GM18507 (cell line): ENCODE results near the gene RABL6.
"Not testable (repeated sequence)": the region's sequence is repeated elsewhere in the genome, so short reads cannot be mapped to it uniquely, and the experiment has no call there.

Source experiments
- DNase-seq: peaks from one replicate; pipeline ENCODE4 v3.0.0; 2011; ENCODE audit warnings: low read depth; ENCODE audit not compliant: insufficient read length; ENCODE audit errors: extremely low spot score
- FAIRE-seq: peaks from 2 replicates; lab custom pipeline; 2011; peaks lifted over from hg19 to GRCh38; lab: Jason Lieb, UNC

Gene RABL6

DNA sequence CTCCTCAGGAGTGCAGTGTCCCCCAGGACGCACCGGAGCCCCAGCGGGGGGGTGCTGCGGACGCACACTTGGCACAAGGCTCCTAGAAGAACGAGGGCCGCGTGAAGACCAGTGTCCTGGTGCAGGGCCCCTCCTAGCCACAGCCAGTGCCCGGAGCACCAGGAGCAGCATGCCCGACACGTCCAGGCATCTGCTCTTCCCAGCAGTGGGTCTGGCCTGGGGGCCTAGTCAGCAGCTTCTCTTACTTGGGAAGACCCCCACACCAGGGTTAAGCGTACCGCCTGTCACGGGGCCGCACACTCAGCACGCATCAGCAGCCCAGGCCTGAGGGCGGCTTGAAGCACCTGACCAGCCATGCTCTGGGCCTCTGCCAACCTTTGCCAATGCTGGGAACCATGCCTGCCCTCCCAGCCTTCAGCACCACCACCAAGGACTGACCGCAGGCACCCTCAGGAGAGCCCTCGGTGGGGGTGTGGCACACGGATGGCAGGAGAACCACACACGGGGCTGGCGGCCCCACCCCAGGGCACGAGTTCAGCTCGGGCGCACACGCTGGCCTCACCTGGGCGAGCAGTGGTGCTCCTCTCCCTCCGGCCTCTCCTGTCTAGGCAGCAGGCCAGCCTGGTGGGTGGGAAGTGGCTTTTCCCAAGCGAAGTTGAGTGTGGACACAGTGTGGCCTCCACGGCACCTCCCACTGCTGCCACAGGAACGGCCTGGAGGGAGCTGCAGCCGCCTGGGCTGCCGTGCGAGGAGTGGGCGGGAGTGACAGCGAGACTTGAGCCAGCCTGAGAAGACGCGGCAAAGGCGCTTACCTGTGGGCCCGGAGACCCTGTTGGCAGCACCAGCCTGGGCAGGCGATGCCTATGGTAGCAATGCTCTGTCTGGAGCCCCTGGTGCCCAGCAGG is 22.5 kb downstream of the RABL6 start:
- FAIRE-seq (no peak), DNase-seq (no peak)

DNA sequence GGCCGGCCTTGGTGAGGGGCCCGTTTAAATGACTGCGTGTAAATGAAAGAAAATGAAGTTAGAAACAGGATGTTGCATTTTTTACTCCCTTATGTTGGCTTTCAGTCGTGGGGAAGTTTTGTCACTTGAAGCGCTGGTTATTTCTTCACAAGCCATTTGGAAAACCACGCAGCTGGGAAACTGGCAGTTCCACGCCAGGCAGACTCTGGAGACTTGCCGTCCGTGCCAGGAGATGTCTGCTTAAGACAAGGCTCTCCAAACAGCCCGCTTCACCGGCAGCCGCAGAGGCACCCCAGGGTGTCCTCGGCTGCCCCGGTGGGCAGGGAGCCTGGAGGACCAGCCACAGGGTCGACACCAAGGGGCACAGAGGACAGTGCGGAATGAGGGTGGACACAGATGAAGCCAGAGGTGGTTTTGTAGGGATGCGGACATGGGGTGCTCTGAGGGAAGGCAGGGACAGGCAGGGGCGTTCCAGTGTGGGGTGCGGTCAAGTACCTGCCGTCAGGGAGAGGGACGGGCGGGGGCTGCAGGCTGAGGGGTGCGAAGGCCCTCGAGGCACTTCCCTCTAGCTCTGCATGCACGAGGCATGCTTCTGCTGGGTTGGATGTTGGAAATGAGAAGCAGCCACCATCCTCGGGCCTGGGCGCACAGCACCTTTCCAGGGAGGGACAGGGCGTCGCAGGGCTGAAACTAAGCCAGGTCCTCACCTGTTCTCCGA is 23.4 kb downstream of the RABL6 start:
- FAIRE-seq, result no peak
- DNase-seq, result no peak

DNA sequence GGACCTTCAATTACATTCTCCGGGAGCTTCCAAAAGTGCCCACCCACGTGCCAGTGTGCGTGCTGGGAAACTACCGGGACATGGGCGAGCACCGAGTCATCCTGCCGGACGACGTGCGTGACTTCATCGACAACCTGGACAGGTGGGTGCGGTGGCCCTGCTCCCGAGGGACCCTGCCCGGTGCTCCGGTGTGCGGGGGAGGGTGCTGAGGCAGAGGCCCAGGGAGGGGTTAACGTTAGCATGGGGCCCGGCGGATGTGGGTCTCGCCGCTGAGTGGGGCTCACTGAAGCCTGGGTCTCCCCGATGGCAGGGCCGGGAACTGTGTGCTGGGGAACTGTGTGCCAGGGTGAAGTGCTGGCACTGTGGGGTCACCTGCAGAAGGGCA is 24.0 kb downstream of the RABL6 start:
- no peak for FAIRE-seq

DNA sequence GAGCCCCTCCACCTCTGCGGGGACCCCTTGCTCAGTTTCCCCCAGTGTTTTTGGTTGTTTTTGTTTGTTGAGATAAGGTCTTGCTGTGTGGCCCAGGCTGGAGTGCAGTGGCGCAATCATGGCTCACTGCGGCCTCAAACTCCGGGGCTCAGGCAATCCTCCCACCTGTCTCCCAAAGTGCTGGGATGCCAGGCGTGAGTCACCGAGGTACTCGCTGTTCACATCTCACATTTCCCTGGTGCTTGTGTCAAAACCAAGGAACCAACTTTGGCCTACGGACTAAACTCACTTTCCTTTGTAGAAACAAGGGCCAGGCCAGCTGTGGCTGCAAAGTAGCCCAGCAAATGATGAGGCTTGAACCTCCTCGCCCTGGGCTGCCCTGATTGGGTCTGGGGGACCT is 24.8 kb downstream of the RABL6 start:
- FAIRE-seq, result no peak
- DNase-seq, result no peak

More for the DNA sequence above, 24.0 kb downstream of the RABL6 start:
- no peak for DNase-seq

DNA sequence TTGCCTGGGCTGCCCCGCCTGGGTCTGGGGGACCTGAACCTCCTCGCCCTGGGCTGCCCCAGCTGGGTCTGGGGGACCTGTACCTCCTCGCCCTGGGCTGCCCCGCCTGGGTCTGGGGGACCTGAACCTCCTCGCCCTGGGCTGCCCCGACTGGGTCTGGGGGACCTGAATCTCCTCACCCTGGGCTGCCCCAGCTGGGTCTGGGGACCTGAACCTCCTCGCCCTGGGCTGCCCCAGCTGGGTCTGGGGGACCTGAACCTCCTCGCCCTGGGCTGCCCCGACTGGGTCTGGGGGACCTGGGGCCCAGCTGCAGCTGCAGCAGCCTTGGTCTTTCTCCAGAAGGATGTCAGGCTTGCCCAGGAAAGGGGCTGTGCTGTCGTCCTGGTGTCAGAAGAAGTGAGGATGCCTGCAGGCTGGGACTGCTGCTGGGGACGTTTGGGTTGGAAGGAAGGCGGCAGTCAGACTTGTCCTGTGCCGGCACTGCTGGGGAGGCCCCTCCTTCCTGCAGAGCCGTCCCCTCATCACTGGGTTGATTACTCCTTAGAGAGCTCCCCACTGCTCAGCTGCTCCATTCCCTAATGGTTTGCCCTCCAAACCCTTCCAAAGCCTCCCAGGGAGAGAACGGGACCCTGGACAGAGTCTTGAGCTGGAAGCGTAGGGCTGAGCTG is 25.8 kb downstream of the RABL6 start:
- FAIRE-seq, DNase-seq: not testable (repeated sequence)

DNA sequence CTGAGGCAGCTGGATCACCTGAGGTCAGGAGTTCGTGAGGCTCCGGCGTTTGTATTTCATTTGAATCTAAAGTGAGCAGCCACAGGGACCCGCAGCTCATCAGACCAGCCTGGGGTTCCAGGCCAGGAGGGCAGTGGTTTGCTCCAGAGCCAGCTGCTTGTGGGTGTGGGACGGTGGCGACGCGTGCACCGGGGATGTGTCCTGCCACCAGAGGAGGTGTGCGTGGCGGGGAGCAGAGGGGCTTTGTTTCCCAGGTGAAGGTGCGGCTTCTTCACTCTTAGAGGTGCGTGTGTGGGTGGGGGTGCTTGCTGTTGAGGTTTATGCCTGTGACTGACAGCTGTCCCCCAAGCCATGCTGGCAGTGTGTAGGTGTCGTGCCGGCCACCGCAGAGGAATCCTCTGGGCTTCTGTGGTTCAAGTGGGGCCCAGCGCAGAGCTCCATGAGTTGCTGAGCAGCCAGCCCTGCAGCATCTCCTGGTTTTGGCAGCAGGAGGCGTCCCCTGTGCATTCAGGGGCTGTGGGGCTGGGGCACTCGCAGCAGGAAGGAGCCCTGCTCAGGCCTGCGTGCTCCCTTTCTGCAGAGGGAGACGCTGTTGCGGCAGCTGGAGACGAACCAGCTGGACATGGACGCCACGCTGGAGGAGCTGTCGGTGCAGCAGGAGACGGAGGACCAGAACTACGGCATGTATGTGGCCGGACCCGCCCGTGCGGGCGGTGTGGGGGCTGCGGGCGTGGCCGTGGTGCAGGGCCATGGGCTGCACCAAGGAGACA is 27.6 kb downstream of the RABL6 start:
- FAIRE-seq, result no peak
- DNase-seq, result no peak

DNA sequence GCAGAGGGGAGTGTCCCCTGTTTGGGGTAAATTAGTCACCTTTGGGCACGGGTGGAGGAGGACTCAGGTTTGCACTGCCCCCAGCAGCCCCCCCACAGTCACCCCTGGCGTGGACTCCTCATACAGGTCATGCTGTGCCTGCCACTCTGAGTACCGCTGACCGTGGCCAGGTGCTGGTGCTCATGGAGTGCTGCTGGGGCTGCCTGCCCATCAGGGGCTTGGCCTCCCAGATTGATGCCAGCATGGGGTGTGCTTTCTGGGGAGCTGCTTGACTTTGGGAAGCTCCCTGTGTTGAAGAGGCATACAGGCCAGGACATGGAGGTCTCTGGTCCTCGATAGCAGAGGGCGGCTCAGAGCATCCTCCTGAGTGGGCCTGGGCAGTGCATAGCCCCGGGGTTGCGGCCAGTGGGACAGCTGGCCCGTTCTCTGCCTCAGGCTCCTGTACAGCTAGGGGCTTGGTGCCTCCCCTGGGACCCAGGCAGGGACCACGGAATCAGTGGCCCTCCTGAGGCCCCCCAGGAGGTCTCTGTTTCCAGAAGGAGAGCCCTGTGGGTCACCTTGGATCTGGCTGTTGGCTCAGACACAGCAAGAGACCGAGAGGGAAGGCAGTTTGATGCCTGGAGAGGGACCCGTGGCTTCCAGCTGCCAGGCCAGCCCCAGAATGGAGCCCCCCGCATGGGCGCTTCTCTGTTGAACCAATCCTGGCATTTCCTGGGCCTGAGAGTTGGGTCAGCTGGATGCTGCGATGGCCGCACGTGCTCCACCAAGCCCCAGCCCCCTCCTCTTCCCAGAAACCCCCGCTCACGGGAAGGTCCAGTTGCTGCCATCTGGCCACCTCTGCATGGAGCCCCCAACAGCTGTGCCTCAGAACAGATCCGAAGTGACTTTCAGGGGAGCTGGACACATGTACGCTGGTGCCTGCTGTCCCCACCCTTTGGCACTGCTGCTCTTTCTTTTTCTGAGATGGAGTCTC is 28.5 kb downstream of the RABL6 start:
- FAIRE-seq (no peak), DNase-seq (no peak)

DNA sequence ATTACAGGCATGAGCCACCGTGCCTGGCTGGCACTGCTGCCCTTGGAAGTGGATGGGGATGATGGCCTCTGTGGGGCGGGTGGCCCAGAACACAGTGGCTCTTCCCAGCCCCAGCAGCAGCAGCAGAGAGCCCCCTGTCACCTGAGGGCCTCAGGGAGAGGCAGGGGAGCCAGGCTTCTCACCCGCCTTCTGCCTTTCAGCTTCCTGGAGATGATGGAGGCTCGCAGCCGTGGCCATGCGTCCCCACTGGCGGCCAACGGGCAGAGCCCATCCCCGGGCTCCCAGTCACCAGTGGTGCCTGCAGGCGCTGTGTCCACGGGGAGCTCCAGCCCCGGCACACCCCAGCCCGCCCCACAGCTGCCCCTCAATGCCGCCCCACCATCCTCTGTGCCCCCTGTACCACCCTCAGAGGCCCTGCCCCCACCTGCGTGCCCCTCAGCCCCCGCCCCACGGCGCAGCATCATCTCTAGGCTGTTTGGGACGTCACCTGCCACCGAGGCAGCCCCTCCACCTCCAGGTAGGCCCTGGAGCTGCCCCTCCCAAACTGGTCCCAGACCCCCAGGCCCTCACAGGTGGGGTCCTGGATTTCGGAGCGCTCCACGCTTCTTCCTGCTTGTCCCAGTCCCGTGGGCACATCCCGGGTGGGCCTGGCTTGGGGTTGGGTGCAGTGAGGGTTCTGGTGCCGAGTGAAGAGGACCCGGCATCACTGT is 29.6 kb downstream of the RABL6 start:
- DNase-seq, result no peak
- no peak for FAIRE-seq

DNA sequence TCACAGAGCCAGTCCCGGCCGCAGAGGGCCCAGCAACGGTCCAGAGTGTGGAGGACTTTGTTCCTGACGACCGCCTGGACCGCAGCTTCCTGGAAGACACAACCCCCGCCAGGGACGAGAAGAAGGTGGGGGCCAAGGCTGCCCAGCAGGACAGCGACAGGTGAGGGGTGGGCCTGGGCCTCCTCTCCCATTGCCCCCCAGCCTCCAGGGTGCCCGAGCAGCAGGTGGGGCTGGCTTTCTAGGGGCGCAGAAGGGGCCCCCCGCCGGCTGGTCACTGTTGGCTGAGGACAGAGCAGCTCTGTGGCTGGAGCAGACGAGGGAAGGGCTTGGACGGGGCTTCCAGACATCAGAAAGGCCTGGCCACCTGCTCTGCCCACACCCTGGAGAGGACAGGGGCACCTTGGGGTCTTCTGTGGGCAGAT is 30.1 kb downstream of the RABL6 start:
- FAIRE-seq, result not testable (repeated sequence)

DNA sequence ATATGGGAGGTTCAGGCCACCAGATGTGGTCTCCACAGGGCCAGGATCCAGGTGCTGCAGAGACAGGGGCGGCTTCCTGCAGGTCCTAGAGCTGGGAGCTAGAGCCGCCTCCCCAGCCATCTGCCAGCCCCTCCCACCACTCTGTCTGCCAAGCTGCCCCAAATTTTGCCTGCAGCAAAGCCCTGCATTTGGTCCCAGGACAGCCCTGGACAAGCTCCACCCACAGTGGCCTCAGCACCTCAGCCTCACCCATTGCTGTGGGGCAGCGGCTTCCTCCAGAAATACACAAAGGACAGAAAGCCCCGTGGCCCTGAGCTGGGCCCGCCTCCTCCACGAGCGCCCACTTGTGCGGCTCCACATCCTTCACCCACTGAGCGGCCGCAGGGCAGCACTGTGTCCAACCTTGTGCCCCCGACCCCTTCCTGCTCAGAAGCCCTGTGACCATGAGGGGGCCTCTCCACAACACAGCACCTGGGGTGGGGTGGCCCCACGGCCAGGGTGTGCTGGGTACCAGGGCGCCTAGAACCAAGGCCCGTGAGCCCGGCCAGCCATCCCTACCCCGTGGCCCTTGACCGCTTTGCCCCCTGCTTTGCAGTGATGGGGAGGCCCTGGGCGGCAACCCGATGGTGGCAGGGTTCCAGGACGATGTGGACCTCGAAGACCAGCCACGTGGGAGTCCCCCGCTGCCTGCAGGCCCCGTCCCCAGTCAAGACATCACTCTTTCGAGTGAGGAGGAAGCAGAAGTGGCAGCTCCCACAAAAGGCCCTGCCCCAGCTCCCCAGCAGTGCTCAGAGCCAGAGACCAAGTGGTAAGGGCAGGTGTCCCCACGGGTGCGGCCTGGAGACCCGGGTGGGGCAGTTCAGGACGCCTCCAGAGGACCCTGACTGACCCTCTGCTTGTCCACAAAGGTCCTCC is 30.8 kb downstream of the RABL6 start:
- DNase-seq, result no peak
- no peak for FAIRE-seq

More for the DNA sequence above, 30.1 kb downstream of the RABL6 start:
- DNase-seq, result not testable (repeated sequence)

DNA sequence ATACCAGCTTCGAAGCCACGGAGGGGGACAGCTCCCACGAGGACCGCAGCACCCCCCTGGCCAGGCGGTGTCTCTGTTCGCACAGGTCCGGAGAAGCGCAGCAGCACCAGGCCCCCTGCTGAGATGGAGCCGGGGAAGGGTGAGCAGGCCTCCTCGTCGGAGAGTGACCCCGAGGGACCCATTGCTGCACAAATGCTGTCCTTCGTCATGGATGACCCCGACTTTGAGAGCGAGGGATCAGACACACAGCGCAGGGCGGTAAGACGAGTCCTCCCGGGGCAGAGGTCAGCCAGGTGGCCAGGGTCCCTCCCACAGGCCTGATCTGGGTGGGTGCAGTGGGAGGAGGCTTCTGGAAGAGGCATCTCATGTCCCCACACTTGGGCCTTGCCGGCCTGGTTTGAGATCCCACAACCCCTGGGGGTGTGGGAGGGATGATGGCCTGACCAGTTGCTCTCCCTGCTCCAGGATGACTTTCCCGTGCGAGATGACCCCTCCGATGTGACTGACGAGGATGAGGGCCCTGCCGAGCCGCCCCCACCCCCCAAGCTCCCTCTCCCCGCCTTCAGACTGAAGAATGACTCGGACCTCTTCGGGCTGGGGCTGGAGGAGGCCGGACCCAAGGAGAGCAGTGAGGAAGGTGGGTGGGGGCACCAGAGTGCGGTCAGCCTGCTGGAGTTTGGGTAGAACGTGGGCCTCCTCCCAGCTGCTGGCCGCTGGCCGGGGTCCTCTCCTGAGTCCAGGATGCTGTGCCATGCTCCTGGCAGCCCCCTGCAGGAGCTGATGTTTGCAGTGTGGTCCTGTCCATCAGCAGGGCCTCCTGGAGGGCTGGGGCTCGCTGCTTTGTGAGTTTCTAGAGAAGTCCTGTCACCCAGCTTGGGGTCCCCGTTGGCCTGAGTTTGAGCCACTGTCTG is 31.7 kb downstream of the RABL6 start:
- DNase-seq (no peak), FAIRE-seq (no peak)

DNA sequence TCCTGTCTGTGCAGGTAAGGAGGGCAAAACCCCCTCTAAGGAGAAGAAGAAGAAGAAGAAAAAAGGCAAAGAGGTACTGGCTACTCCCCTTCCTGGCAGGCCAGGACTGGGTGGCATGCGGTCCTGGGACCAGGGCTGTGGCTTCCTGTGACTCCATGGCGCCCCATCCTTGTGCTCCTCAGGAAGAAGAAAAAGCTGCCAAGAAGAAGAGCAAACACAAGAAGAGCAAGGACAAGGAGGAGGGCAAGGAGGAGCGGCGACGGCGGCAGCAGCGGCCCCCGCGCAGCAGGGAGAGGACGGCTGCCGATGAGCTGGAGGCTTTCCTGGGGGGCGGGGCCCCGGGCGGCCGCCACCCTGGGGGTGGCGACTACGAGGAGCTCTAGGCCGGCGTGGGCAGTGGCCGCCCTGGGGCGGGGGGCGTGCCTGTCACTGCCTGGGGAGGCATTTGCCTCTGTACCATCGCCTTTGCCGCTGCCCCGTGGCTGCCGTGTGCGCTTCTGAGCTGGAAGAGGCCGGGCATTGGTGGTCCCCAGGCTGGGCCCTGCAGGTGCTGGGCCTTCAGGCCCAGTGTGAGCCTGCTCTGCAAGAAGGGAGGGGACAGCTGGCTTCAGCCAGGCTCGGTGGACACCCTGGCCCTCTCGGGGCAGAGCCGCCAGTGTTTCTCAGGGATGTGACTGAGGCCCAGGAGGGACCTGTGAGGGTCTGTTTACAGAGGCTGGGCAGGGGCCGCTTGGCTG is 32.6 kb downstream of the RABL6 start:
- no peak for FAIRE-seq
- DNase-seq, result no peak

DNA sequence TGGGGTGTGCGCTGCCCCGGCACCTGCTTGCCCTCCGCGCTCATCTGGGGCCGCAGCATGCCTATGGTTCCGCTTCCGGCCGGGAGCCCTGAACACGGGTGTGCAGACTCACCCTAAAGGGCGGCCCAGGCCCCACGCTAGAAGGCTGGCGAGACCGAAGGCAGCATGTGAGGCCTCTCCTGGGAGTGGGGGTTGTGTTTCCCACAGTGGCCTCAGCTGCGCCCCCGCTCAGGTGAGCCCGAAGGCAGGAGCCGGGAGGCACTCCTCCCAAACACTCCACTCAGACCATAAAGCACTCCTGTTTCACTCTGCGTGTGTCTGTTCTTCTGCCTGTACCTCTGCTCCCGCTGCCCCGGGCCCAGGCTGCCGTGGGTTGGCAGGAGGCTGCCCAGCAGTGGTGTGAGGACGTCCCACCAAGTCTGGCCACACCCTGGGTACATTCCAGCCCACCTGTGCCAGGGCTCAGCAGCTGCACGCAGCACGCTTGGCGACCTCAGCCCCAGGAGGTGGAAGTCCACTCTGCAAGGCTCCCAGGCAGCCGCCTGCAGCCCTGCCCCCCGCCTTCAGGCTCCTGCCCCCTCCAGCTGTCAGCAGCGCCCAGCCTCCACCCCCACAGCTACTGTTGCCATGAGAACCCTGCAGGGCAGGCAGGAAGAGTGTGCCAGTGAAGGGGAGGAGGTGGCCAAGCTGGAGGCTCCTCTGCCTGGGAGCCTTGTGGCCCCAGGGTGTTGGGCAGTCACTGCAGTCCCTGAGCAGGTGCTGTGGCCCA is 33.3 kb downstream of the RABL6 start:
- FAIRE-seq, result no peak
- DNase-seq, result no peak

DNA sequence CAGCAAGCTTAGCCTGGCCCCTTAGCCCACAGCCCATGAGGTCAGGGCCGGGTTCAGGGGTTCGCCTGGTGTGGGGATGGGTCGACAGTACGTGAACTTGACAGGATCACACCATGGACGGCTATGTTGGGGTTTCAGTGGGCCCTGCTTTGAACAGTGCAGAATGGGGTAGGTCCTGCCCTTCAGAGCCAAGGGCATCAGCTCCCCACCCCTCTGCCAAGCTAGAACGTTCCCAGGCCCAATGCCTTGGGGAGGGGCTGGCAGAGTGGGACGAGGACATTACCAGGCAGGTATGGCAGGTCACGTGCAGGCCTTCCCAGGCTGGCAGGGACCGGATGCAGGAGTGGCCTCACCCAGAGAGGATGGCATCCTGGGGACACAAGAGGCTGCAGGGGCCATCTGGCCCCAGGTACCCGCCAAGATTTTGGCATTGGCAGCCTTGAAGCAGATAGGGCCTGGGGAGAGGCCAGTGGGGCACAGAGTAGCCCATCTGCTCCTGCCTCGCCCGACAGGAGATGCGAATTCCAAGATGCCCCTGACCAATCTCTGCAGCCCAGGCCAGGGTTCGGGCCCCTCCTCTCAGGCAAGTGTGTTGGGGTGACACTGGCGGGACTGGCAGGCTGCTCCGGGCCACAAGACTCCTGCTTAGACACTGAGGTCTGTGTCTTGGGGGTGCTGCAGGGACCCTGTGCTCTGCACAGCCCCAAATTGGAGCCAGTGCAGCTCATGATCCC is 34.1 kb downstream of the RABL6 start:
- not testable (repeated sequence) for FAIRE-seq, DNase-seq
